ENCODE data around the gene SLC24A2. TPM values are rescaled to one million over a fixed set of nuclear protein-coding genes. Genes with fewer than 3 reads are reported as not detected.

SLC24A2 gene
- total and polyA plus RNA-seq, 2 donors (not counting 3 experiments of a cell fraction or from before 2014, with no cell fraction given): not detected

GRCh38 chr9:19804431-19804830 is 15.6 kb upstream of the SLC24A2 start:
- no peak overlapping the region for H3K4me3 ChIP-seq (replicated peaks in 1 of 3; ENCODE audit: insufficient read depth in 1 of 3, low read depth in 1 of 3, low read length in 3 of 3)
- H3K9me3 ChIP-seq (replicated peaks; ENCODE audit: control insufficient read depth, insufficient read depth, low read length): no peaks in the 10 kb centered on the region
- dilution Hi-C loops (cut with MboI; ENCODE audit: extremely low pct_ligation_motif_present, low sequenced_read_pairs) (no loop called here), intact Hi-C loops (cut with micrococcal nuclease) (no loop called here)
- no peak overlapping the region for H3K9ac ChIP-seq (replicated peaks; ENCODE audit: extremely low read depth, insufficient read depth, low read length)
- BruUV-seq (replicated peaks): no TSS peak
- no peaks in the 10 kb centered on the region for H3K36me3 ChIP-seq (ENCODE audit: control insufficient read depth in 2 of 2, extremely low read depth in 1 of 2, insufficient read depth in 2 of 2, low read length in 2 of 2)
- H3K9me1 ChIP-seq (replicated peaks; ENCODE audit: control insufficient read depth, extremely low read depth, insufficient read depth, low read length): no peaks in the 10 kb centered on the region
- no peaks in the 10 kb centered on the region for H3K4me1 ChIP-seq (ENCODE audit: control insufficient read depth, extremely low read depth, insufficient read depth, low read length)
- H3K27ac ChIP-seq (ENCODE audit: insufficient read depth, low read depth, low read length): no peak overlapping the region
- H3K4me2 ChIP-seq (ENCODE audit: insufficient read depth, low read length): no peak overlapping the region
- no peak for TF ChIP-seq POLR2AphosphoS5 (IDR thresholded peaks at IDR 0.05; ENCODE audit: insufficient read depth, low read depth, low read length)
- no peak for TF ChIP-seq JUN (IDR thresholded peaks at IDR 0.05; ENCODE audit: borderline replicate concordance, insufficient read depth, insufficient read length, low read depth)
- no peak for TF ChIP-seq CTCF (IDR thresholded peaks at IDR 0.05; ENCODE audit: extremely low read depth in 1 of 2, insufficient read depth in 1 of 2, low read depth in 1 of 2, low read length in 2 of 2)
- TF ChIP-seq MYC (IDR thresholded peaks at IDR 0.05; ENCODE audit: low read depth, low read length): no peak
- TF ChIP-seq, protein P1, sequence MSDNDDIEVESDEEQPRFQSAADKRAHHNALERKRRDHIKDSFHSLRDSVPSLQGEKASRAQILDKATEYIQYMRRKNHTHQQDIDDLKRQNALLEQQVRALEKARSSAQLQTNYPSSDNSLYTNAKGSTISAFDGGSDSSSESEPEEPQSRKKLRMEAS (IDR thresholded peaks at IDR 0.05; ENCODE audit: insufficient read depth, insufficient read length): no peak
- TF ChIP-seq POLR2A (IDR thresholded peaks at IDR 0.05; ENCODE audit: low read depth, low read length): no peak
- no peak for TF ChIP-seq FOS (IDR thresholded peaks at IDR 0.05; ENCODE audit: borderline replicate concordance, insufficient read depth, low read length)
- TF ChIP-seq GATA2 (IDR thresholded peaks at IDR 0.05; ENCODE audit: insufficient read depth, insufficient read length, low read depth, low read length): no peak
- TF ChIP-seq EZH2 (IDR thresholded peaks at IDR 0.05; ENCODE audit: borderline replicate concordance, low read depth, low read length, severe bottlenecking): no peak
- POLR2A ChIA-PET: no interaction called here
- no peaks in the 10 kb centered on the region for H3K79me2 ChIP-seq (ENCODE audit: control insufficient read depth, insufficient read depth, low read length)
- CTCF ChIA-PET: no interaction called here
- FAIRE-seq: no peak
- DNase-seq (ENCODE audit: low read depth, low spot score): no peak
- H2AFZ ChIP-seq (ENCODE audit: low read depth, low read length): no peak overlapping the region
- no peaks in the 10 kb centered on the region for H3K27me3 ChIP-seq (ENCODE audit: control insufficient read depth in 2 of 2, insufficient read depth in 2 of 2, low read length in 2 of 2)
- no peaks in the 10 kb centered on the region for H4K20me1 ChIP-seq (replicated peaks; ENCODE audit: control insufficient read depth, extremely low read depth, insufficient read depth, low read length)

All from endothelial cell of umbilical vein (primary cell).